Activated CD4-positive, alpha-beta T cell treated with anti-CD3 and anti-CD28 coated beads, Interleukin-10, Interleukin-2, amounts not matched to agents 100 ng/mL and 50 ng/mL, durations not matched to agents 16 hours and 8 hours (primary cell): ENCODE measurements around the gene TMC7.

Experiments
- DNase-seq: peaks from one replicate; pipeline ENCODE4 v3.0.0-alpha.2; 2020

TMC7 gene

GRCh38 chr16:19033761-19034160 is 50.0 kb downstream of the TMC7 start:
- DNase-seq, result no peak

- no peak for DNase-seq
These were observed 56.7 kb downstream of the TMC7 start for GRCh38 chr16:19040400-19040799.

GRCh38 chr16:19044769-19045168 is 61.0 kb downstream of the TMC7 start:
- no peak for DNase-seq

GRCh38 chr16:19046062-19046461 is 62.3 kb downstream of the TMC7 start:
- no peak for DNase-seq

- no peak for DNase-seq
These were observed 79.0 kb downstream of the TMC7 start for GRCh38 chr16:19062706-19063105.

GRCh38 chr16:19066988-19067348 is 83.2 kb downstream of the TMC7 start:
- no peak for DNase-seq

GRCh38 chr16:19067349-19068236 is 83.9 kb downstream of the TMC7 start, which contains the start of gene COQ7:
Gene COQ7 (plus strand): TSS chr16:19067614. CDS start chr16:19067665, 51 bp downstream.
- DNase-seq, result peak; percentile 99

GRCh38 chr16:19068237-19068815 is 84.6 kb downstream of the TMC7 start:
- no peak for DNase-seq

- peak; percentile 67 for DNase-seq
These were observed 88.4 kb downstream of the TMC7 start for GRCh38 chr16:19071811-19072777.

- DNase-seq, result no peak
These were observed 89.6 kb downstream of the TMC7 start for GRCh38 chr16:19073344-19073743.

GRCh38 chr16:19073863-19074262 is 90.1 kb downstream of the TMC7 start:
- DNase-seq, result no peak

- no peak for DNase-seq
These were observed 91.8 kb downstream of the TMC7 start for GRCh38 chr16:19075511-19075910.

GRCh38 chr16:19077879-19078278 is 94.1 kb downstream of the TMC7 start:
- DNase-seq, result no peak

GRCh38 chr16:19083670-19084069 is 99.9 kb downstream of the TMC7 start:
- DNase-seq, result no peak

GRCh38 chr16:19084139-19084538 is 100.4 kb downstream of the TMC7 start:
- DNase-seq, result no peak

GRCh38 chr16:19084879-19085278 is 101.1 kb downstream of the TMC7 start:
- DNase-seq, result no peak

GRCh38 chr16:19085679-19086200 is 102.0 kb downstream of the TMC7 start:
- DNase-seq, result no peak

GRCh38 chr16:19086322-19087199 is 102.8 kb downstream of the TMC7 start:
- DNase-seq, result peak; percentile 87

GRCh38 chr16:19088341-19088916 is 104.7 kb downstream of the TMC7 start:
- DNase-seq, result no peak

GRCh38 chr16:19089410-19089955 is 105.7 kb downstream of the TMC7 start:
- no peak for DNase-seq

GRCh38 chr16:19090916-19091315 is 107.2 kb downstream of the TMC7 start:
- no peak for DNase-seq
